H9 (cell line): ENCODE measurements around the gene ETHE1. TPM values are rescaled to one million over a fixed set of nuclear protein-coding genes. Genes with fewer than 3 reads are reported as not detected.

Experiments used
- DNase-seq: peaks from one replicate; pipeline ENCODE4 v3.0.0-alpha.2; 2017
- H2AFZ ChIP-seq: one replicate; pipeline ENCODE4 v1.6.1; 2013; ENCODE audit warnings: mild to moderate bottlenecking, low read length, control low read depth, moderate library complexity
- H2AK5ac ChIP-seq: 2 replicates; pipeline ENCODE4 v1.6.1; 2013; ENCODE audit warnings: low read length, control low read depth, mixed read lengths; ENCODE audit not compliant: insufficient read length
- H2BK120ac ChIP-seq: one replicate; pipeline ENCODE4 v1.6.1; 2013; ENCODE audit warnings: low read depth, mild to moderate bottlenecking, low read length, control low read depth, inconsistent platforms; ENCODE audit not compliant: poor library complexity, severe bottlenecking
- H2BK12ac ChIP-seq: 2 replicates; pipeline ENCODE4 v1.6.1; 2013; ENCODE audit warnings: low read length, control low read depth, mixed read lengths, low read depth; ENCODE audit not compliant: insufficient read length
- H2BK15ac ChIP-seq: 2 replicates; pipeline ENCODE4 v1.6.1; 2013; ENCODE audit warnings: low read depth, low read length, control low read depth
- H2BK20ac ChIP-seq: one replicate; pipeline ENCODE4 v1.6.1; 2013; ENCODE audit warnings: low read depth, mild to moderate bottlenecking, low read length, control low read depth, inconsistent platforms; ENCODE audit not compliant: poor library complexity, severe bottlenecking
- H2BK5ac ChIP-seq: 2 replicates; pipeline ENCODE4 v1.6.1; 2013; ENCODE audit warnings: low read length, control low read depth, mixed read lengths; ENCODE audit not compliant: insufficient read length
- H3K14ac ChIP-seq: 2 replicates; pipeline ENCODE4 v1.6.1; 2013; ENCODE audit warnings: low read length, control low read depth; ENCODE audit not compliant: insufficient read depth
- H3K18ac ChIP-seq: 2 replicates; pipeline ENCODE4 v1.6.1; 2013; ENCODE audit warnings: low read depth, mild to moderate bottlenecking, mixed read lengths, low read length, control low read depth; ENCODE audit not compliant: insufficient read length
- H3K23ac ChIP-seq: 2 replicates; pipeline ENCODE4 v1.6.1; 2013; ENCODE audit warnings: low read length, control low read depth, mixed read lengths, low read depth; ENCODE audit not compliant: insufficient read length
- H3K23me2 ChIP-seq: 2 replicates; pipeline ENCODE4 v1.6.1; 2013; ENCODE audit warnings: low read depth, mild to moderate bottlenecking, mixed read lengths, low read length, control low read depth; ENCODE audit not compliant: insufficient read length, poor library complexity, severe bottlenecking
- H3K27ac ChIP-seq: 2 replicates; pipeline ENCODE4 v1.5.1; 2013; ENCODE audit warnings: low read length, control low read depth, mixed read lengths, low read depth; ENCODE audit not compliant: insufficient read length
- H3K27me3 ChIP-seq: 2 replicates; pipeline ENCODE4 v1.6.1; 2013; ENCODE audit warnings: low read length, control low read depth, inconsistent platforms; ENCODE audit not compliant: insufficient read depth
- H3K4ac ChIP-seq: 2 replicates; pipeline ENCODE4 v1.6.1; 2013; ENCODE audit warnings: low read depth, mild to moderate bottlenecking, control low read depth, inconsistent platforms, low read length, moderate library complexity
- H3K4me1 ChIP-seq: 2 replicates; pipeline ENCODE4 v1.6.1; 2013; ENCODE audit warnings: low read length, control low read depth, inconsistent platforms; ENCODE audit not compliant: insufficient read depth
- H3K4me2 ChIP-seq: 2 replicates; pipeline ENCODE4 v1.6.1; 2013; ENCODE audit warnings: low read length, control low read depth, mixed read lengths; ENCODE audit not compliant: insufficient read length, insufficient read depth
- H3K56ac ChIP-seq: 2 replicates; pipeline ENCODE4 v1.6.1; 2013; ENCODE audit warnings: low read depth, mild to moderate bottlenecking, mixed read lengths, low read length, control low read depth; ENCODE audit not compliant: insufficient read length
- H3K79me1 ChIP-seq: 2 replicates; pipeline ENCODE4 v1.6.1; 2013; ENCODE audit warnings: low read depth, mild to moderate bottlenecking, moderate library complexity, low read length, control low read depth, inconsistent platforms; ENCODE audit not compliant: insufficient read depth, poor library complexity, severe bottlenecking
- H3K79me2 ChIP-seq: 2 replicates; pipeline ENCODE4 v1.6.1; 2013; ENCODE audit warnings: low read length, control low read depth, inconsistent platforms; ENCODE audit not compliant: insufficient read depth
- H3K9ac ChIP-seq: 2 replicates; pipeline ENCODE4 v1.6.1; 2013; ENCODE audit warnings: low read length, control low read depth, mixed read lengths; ENCODE audit not compliant: insufficient read length; ENCODE audit errors: extremely low read depth
- H3K9me3 ChIP-seq: one replicate; pipeline ENCODE4 v1.6.1; 2013; ENCODE audit warnings: low read depth, low read length, inconsistent platforms; ENCODE audit not compliant: control insufficient read depth
- H3T11ph ChIP-seq: one replicate; pipeline ENCODE4 v1.6.1; 2013; ENCODE audit warnings: mild to moderate bottlenecking, low read length, control low read depth, inconsistent platforms
- H4K20me1 ChIP-seq: one replicate; pipeline ENCODE4 v1.6.1; 2013; ENCODE audit not compliant: control insufficient read depth, insufficient read length, insufficient read depth
- H4K5ac ChIP-seq: 2 replicates; pipeline ENCODE4 v1.6.1; 2013; ENCODE audit warnings: low read depth, mild to moderate bottlenecking, mixed read lengths, low read length, control low read depth; ENCODE audit not compliant: insufficient read length
- H4K8ac ChIP-seq: replicated peaks from 2 replicates; pipeline ENCODE4 v1.6.1; 2013; ENCODE audit warnings: low read length, control low read depth, mixed read lengths, low read depth; ENCODE audit not compliant: insufficient read length
- H4K91ac ChIP-seq: 2 replicates; pipeline ENCODE4 v1.6.1; 2013; ENCODE audit warnings: low read depth, mild to moderate bottlenecking, moderate library complexity, mixed read lengths, low read length, control low read depth; ENCODE audit not compliant: insufficient read length
- H3K27ac Mint-ChIP-seq, 3 experiments: 2 replicates in 2 of 3; 3 replicates in 1 of 3; pipeline ENCODE4 v1.8.0; 2020 to 2021; ENCODE audit warnings: mixed read lengths in 3 of 3, mild to moderate bottlenecking in 1 of 3, moderate library complexity in 1 of 3
- H3K27me3 Mint-ChIP-seq: 2 replicates; pipeline ENCODE4 v1.8.0; 2021; ENCODE audit warnings: low read depth, mild to moderate bottlenecking, moderate library complexity, mixed read lengths
- H3K36me3 Mint-ChIP-seq, 3 experiments: 2 replicates in 2 of 3; 3 replicates in 1 of 3; pipeline ENCODE4 v1.8.0; 2020 to 2021; ENCODE audit warnings: low read depth in 3 of 3, mixed read lengths in 3 of 3; ENCODE audit not compliant: insufficient read depth in 1 of 3
- H3K4me1 Mint-ChIP-seq, 2 experiments: 2 replicates each; pipeline ENCODE4 v1.8.0; 2020; ENCODE audit warnings: mixed read lengths in 2 of 2
- H3K4me3 Mint-ChIP-seq, 2 experiments: 2 replicates in 1 of 2; 3 replicates in 1 of 2; pipeline ENCODE4 v1.8.0; 2020 to 2021; ENCODE audit warnings: mild to moderate bottlenecking in 2 of 2, mixed read lengths in 2 of 2, moderate library complexity in 1 of 2
- H3K9me3 Mint-ChIP-seq, 2 experiments: 2 replicates in 1 of 2; 3 replicates in 1 of 2; pipeline ENCODE4 v1.8.0; 2020; ENCODE audit warnings: mild to moderate bottlenecking in 2 of 2, mixed read lengths in 2 of 2, moderate library complexity in 1 of 2
- CTCF ChIP-seq: fragments of 200-600 bp; sonication (generic); conservative IDR thresholded peaks from 3 replicates; pipeline ENCODE4 v1.8.0; 2021; ENCODE audit warnings: antibody characterized with exemption, mild to moderate bottlenecking
- WGBS: extraction: QIAGEN DNeasy Blood & Tissue Kit; methylation state at CpG from one replicate; pipeline ENCODE4 v1.1.7; 2013; ENCODE audit warnings: missing lambda C conversion rate, low lambda C conversion rate, mixed read lengths; ENCODE audit not compliant: insufficient read length; ENCODE audit errors: extremely low coverage; 5-methylcytosine and 5-hydroxymethylcytosine counted together
- total RNA-seq: library from RNA; stranded (reverse); gene quantifications from 2 replicates; pipeline ENCODE4 v1.2.1, GENCODE V29; 2021

ETHE1 gene
- total RNA-seq, 1 experiment from 2014 or later, result 18.8 TPM

GRCh38 chr19:43569657-43570056 is 42.7 kb upstream of the ETHE1 start:
- H3K36me3 Mint-ChIP-seq, result peaks cover 0 to 24% (median 18%) of the 10 kb centered on the region in 3 experiments; a peak in 6 of 7 replicates
- Histone ChIP-seq H2BK120ac (no peak overlapping the region), H3K9ac (no peak overlapping the region), H3K23me2 (peaks cover under 1% of the 10 kb centered on the region), H4K20me1 (no peaks in the 10 kb centered on the region), H3K23ac (no peak overlapping the region), H3K79me2 (no peaks in the 10 kb centered on the region; the same call in 1 of the 2 replicates), H2BK12ac (no peak overlapping the region), H3K4me1 (no peaks in the 10 kb centered on the region), H3K56ac (no peak overlapping the region), H3K14ac (no peak overlapping the region), H4K5ac (no peak overlapping the region), H3T11ph (no peak overlapping the region), H3K9me3 (no peaks in the 10 kb centered on the region), H3K27me3 (no peaks in the 10 kb centered on the region), H2BK5ac (no peak overlapping the region), H3K18ac (no peak overlapping the region), H4K91ac (no peak overlapping the region), H3K79me1 (no peaks in the 10 kb centered on the region), H2BK20ac (no peak overlapping the region), H3K4ac (no peak overlapping the region), H2BK15ac (no peak overlapping the region), H2AK5ac (no peak overlapping the region), H2AFZ (no peak overlapping the region), H4K8ac (no peak overlapping the region), H3K4me2 (no peak overlapping the region), H3K27ac (no peak overlapping the region)
- TF ChIP-seq CTCF, result no peak
- H3K4me1 Mint-ChIP-seq, result peaks cover 5 to 13% of the 10 kb centered on the region in 2 experiments; a peak in 3 of 4 replicates
- H3K27ac Mint-ChIP-seq, result peak overlapping the region; percentile 34 to 78 (median 62); a peak in 4 of 7 replicates
- H3K4me3 Mint-ChIP-seq, result no peak overlapping the region
- DNase-seq, result no peak
- no peaks in the 10 kb centered on the region for H3K27me3 Mint-ChIP-seq
- no CpG with 5 or more reads among the region's 5 CpGs for WGBS
- H3K9me3 Mint-ChIP-seq, result no peaks in the 10 kb centered on the region
